ENCODE measurements around the gene MAML3. TPM values are rescaled to one million over a fixed set of nuclear protein-coding genes. Genes with fewer than 3 reads are reported as not detected.

MAML3 gene
- total RNA-seq, 4 donors from 2014 or later, result 16.1 to 40.0 (median 18.1) TPM

GRCh38 chr4:139762720-139763119 is 391.3 kb downstream of the MAML3 start:
- no peak overlapping the region for H3K4me3 ChIP-seq
- in situ Hi-C loops (cut with MboI; ENCODE audit: low pct_ligation_motif_present in 1 of 4, low pct_unique_long_range_greater_than_20kb in 1 of 4, low sequenced_read_pairs in 3 of 4) (no loop called here), intact Hi-C loops (cut with DNase I; ENCODE audit: low total_unique reads) (no loop called here)
- H3K36me3 ChIP-seq, result no peaks in the 10 kb centered on the region
- no peaks in the 10 kb centered on the region for H3K27me3 ChIP-seq
- H3K27ac ChIP-seq, result peak overlapping the region; percentile 6 to 56 (median 32)
- peaks cover 12 to 24% (median 14%) of the 10 kb centered on the region in 4 donors for H3K4me1 ChIP-seq
- TF ChIP-seq POLR2A (IDR thresholded peaks at IDR 0.05) (no peak), EP300 (IDR thresholded peaks at IDR 0.05; ENCODE audit: low read depth) (no peak), CTCF (IDR thresholded peaks at IDR 0.05) (no peak), POLR2AphosphoS5 (IDR thresholded peaks at IDR 0.05) (no peak)
- no peaks in the 10 kb centered on the region for H3K9me3 ChIP-seq
- 56% methylated on average over 5 of the region's 5 CpGs; no CpG with 5 or more reads in 1 of the 2 donors for WGBS, 2 donors (ENCODE audit: low coverage in 1 of 2)
- DNase-seq, result no peak

GRCh38 chr4:139761461-139761860 is 392.5 kb downstream of the MAML3 start:
- no peaks in the 10 kb centered on the region for H3K36me3 ChIP-seq
- TF ChIP-seq POLR2AphosphoS5 (IDR thresholded peaks at IDR 0.05) (no peak), CTCF (IDR thresholded peaks at IDR 0.05) (peak in 1 of 5 experiments; percentile 9)
- no peaks in the 10 kb centered on the region for H3K27me3 ChIP-seq
- H3K27ac ChIP-seq, result no peak overlapping the region
- no peaks in the 10 kb centered on the region for H3K9me3 ChIP-seq
- no peak overlapping the region for H3K4me3 ChIP-seq
- WGBS, 2 donors (ENCODE audit: low coverage in 1 of 2), result 49 to 63% methylated on average over 4 of the region's 4 CpGs
- H3K4me1 ChIP-seq, result peaks cover 12 to 24% (median 14%) of the 10 kb centered on the region in 4 donors
- DNase-seq, result no peak
- intact Hi-C loops (cut with DNase I; ENCODE audit: low total_unique reads), result no loop called here
- in situ Hi-C loops (cut with MboI; ENCODE audit: low pct_ligation_motif_present in 1 of 4, low pct_unique_long_range_greater_than_20kb in 1 of 4, low sequenced_read_pairs in 3 of 4), result no loop called here

GRCh38 chr4:139760567-139760966 is 393.4 kb downstream of the MAML3 start:
- intact Hi-C loops (cut with DNase I; ENCODE audit: low total_unique reads) (no loop called here), in situ Hi-C loops (cut with MboI; ENCODE audit: low pct_ligation_motif_present in 1 of 4, low pct_unique_long_range_greater_than_20kb in 1 of 4, low sequenced_read_pairs in 3 of 4) (no loop called here)
- DNase-seq, result no peak
- Histone ChIP-seq H3K36me3 (no peaks in the 10 kb centered on the region), H3K4me1 (peaks cover 12 to 24% (median 14%) of the 10 kb centered on the region in 4 donors), H3K27ac (no peak overlapping the region), H3K27me3 (no peaks in the 10 kb centered on the region), H3K4me3 (no peak overlapping the region), H3K9me3 (no peaks in the 10 kb centered on the region)
- TF ChIP-seq CTCF (IDR thresholded peaks at IDR 0.05) (no peak), EP300 (IDR thresholded peaks at IDR 0.05; ENCODE audit: low read depth) (no peak), POLR2A (IDR thresholded peaks at IDR 0.05) (no peak), POLR2AphosphoS5 (IDR thresholded peaks at IDR 0.05) (no peak)
- 73 to 83% methylated on average over 4 of the region's 4 CpGs for WGBS, 2 donors (ENCODE audit: low coverage in 1 of 2)

GRCh38 chr4:139759097-139759496 is 394.9 kb downstream of the MAML3 start:
- no peak for DNase-seq
- in situ Hi-C loops (cut with MboI; ENCODE audit: low pct_ligation_motif_present in 1 of 4, low pct_unique_long_range_greater_than_20kb in 1 of 4, low sequenced_read_pairs in 3 of 4), result no loop called here
- no peak overlapping the region for H3K27ac ChIP-seq
- intact Hi-C loops (cut with DNase I; ENCODE audit: low total_unique reads), result no loop called here
- H3K9me3 ChIP-seq, result no peaks in the 10 kb centered on the region
- WGBS, 2 donors (ENCODE audit: low coverage in 1 of 2), result 89 to 92% methylated on average over 3 to 4 of the region's 4 CpGs
- H3K27me3 ChIP-seq, result no peaks in the 10 kb centered on the region
- TF ChIP-seq POLR2A (IDR thresholded peaks at IDR 0.05) (no peak), POLR2AphosphoS5 (IDR thresholded peaks at IDR 0.05) (no peak), EP300 (IDR thresholded peaks at IDR 0.05; ENCODE audit: low read depth) (no peak), CTCF (IDR thresholded peaks at IDR 0.05) (no peak)
- peaks cover 8 to 19% (median 11%) of the 10 kb centered on the region in 4 donors for H3K4me1 ChIP-seq
- H3K36me3 ChIP-seq, result no peaks in the 10 kb centered on the region
- no peak overlapping the region for H3K4me3 ChIP-seq

All from transverse colon (tissue), 4 donors.